ENCODE measurements around the gene CADM2. TPM values are rescaled to one million over a fixed set of nuclear protein-coding genes. Genes with fewer than 3 reads are reported as not detected.

Gene CADM2
- total RNA-seq, 1 experiment from 2014 or later: 10.9 TPM

- H3K4me1 ChIP-seq (ENCODE audit: insufficient read depth, low read length): peaks cover 2% of the 10 kb centered on the region
- H3K4ac ChIP-seq (ENCODE audit: low read depth, low read length): no peak overlapping the region
- H3K79me1 ChIP-seq (ENCODE audit: insufficient read depth, low read depth, low read length, poor library complexity, severe bottlenecking): no peaks in the 10 kb centered on the region
- no peak overlapping the region for H3K4me2 ChIP-seq (ENCODE audit: insufficient read depth, insufficient read length, low read length)
- Mint-ChIP-seq H3K27ac (0 out of 7 replicates have a peak overlapping the region, but pooled peaks of 1 of the 3 experiments have one; percentile 20), H3K27me3 (ENCODE audit: low read depth) (no peaks in the 10 kb centered on the region), H3K9me3 (no peaks in the 10 kb centered on the region), H3K4me3 (no peak overlapping the region), H3K4me1 (peaks cover 21 to 24% of the 10 kb centered on the region in 2 experiments), H3K36me3 (ENCODE audit: insufficient read depth in 1 of 3, low read depth in 3 of 3) (peaks cover 0 to 2% (median 0%) of the 10 kb centered on the region in 3 experiments; a peak in 1 of 7 replicates)
- no peak overlapping the region for H2BK5ac ChIP-seq (ENCODE audit: insufficient read length, low read length)
- no peak overlapping the region for H2BK120ac ChIP-seq (ENCODE audit: low read depth, low read length, poor library complexity, severe bottlenecking)
- H4K5ac ChIP-seq (ENCODE audit: insufficient read length, low read depth, low read length): no peak overlapping the region
- H4K8ac ChIP-seq (replicated peaks; ENCODE audit: insufficient read length, low read depth, low read length): no peak overlapping the region
- no peaks in the 10 kb centered on the region for H3K23me2 ChIP-seq (ENCODE audit: insufficient read length, low read depth, low read length, poor library complexity, severe bottlenecking)
- no peak overlapping the region for H2AFZ ChIP-seq (ENCODE audit: low read length)
- no peak overlapping the region for H2AK5ac ChIP-seq (ENCODE audit: insufficient read length, low read length)
- WGBS (ENCODE audit: extremely low coverage, insufficient read length, low lambda C conversion rate): no CpG with 5 or more reads among the region's 5 CpGs
- no peak overlapping the region for H3K27ac ChIP-seq (ENCODE audit: insufficient read length, low read depth, low read length)
- H2BK20ac ChIP-seq (ENCODE audit: low read depth, low read length, poor library complexity, severe bottlenecking): no peak overlapping the region
- no peak overlapping the region for H3K14ac ChIP-seq (ENCODE audit: insufficient read depth, low read length)
- no peak overlapping the region for H3K18ac ChIP-seq (ENCODE audit: insufficient read length, low read depth, low read length)
- no peak overlapping the region for H2BK15ac ChIP-seq (ENCODE audit: low read depth, low read length)
- H4K20me1 ChIP-seq (ENCODE audit: control insufficient read depth, insufficient read depth, insufficient read length): no peaks in the 10 kb centered on the region
- no peak overlapping the region for H3T11ph ChIP-seq (ENCODE audit: low read length)
- H3K27me3 ChIP-seq (ENCODE audit: insufficient read depth, low read length): no peaks in the 10 kb centered on the region
- DNase-seq: no peak
- no peak overlapping the region for H3K9ac ChIP-seq (ENCODE audit: extremely low read depth, insufficient read length, low read length)
- H4K91ac ChIP-seq (ENCODE audit: insufficient read length, low read depth, low read length): no peak overlapping the region
- H3K56ac ChIP-seq (ENCODE audit: insufficient read length, low read depth, low read length): no peak overlapping the region
- TF ChIP-seq, protein P1, sequence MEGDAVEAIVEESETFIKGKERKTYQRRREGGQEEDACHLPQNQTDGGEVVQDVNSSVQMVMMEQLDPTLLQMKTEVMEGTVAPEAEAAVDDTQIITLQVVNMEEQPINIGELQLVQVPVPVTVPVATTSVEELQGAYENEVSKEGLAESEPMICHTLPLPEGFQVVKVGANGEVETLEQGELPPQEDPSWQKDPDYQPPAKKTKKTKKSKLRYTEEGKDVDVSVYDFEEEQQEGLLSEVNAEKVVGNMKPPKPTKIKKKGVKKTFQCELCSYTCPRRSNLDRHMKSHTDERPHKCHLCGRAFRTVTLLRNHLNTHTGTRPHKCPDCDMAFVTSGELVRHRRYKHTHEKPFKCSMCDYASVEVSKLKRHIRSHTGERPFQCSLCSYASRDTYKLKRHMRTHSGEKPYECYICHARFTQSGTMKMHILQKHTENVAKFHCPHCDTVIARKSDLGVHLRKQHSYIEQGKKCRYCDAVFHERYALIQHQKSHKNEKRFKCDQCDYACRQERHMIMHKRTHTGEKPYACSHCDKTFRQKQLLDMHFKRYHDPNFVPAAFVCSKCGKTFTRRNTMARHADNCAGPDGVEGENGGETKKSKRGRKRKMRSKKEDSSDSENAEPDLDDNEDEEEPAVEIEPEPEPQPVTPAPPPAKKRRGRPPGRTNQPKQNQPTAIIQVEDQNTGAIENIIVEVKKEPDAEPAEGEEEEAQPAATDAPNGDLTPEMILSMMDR (conservative IDR thresholded peaks at IDR 0.05): no peak
- H3K9me3 ChIP-seq (ENCODE audit: control insufficient read depth, low read depth, low read length): no peaks in the 10 kb centered on the region
- no peak overlapping the region for H2BK12ac ChIP-seq (ENCODE audit: insufficient read length, low read depth, low read length)
- H3K23ac ChIP-seq (ENCODE audit: insufficient read length, low read depth, low read length): no peak overlapping the region
- H3K79me2 ChIP-seq (ENCODE audit: insufficient read depth, low read length): no peaks in the 10 kb centered on the region
Measured at GRCh38 chr3:85933326-85933725, 974.5 kb downstream of the CADM2 start.

Data from H9 (cell line).